HepG2 (cell line): ENCODE measurements around the gene DVL3. TPM values are rescaled to one million over a fixed set of nuclear protein-coding genes. Genes with fewer than 3 reads are reported as not detected.
A peak's percentile ranks its signal among the peaks of the same experiment; 100 is the strongest.

ENCODE experiments used
- HNF4G ChIP-seq, 2 experiments: sonication (generic) in 1 of 2; formaldehyde crosslinking in 1 of 2; IDR thresholded peaks; 2 replicates each; pipeline versions ENCODE4 v1.4.0 to v1.6.1; 2011 to 2020; ENCODE audit warnings: borderline replicate concordance in 2 of 2, low read depth in 2 of 2, mild to moderate bottlenecking in 2 of 2, low read length in 1 of 2, missing genetic modification reagents in 1 of 2, moderate library complexity in 1 of 2
- ZNF101 ChIP-seq: sonication (generic); formaldehyde crosslinking; IDR thresholded peaks from 2 replicates; pipeline ENCODE4 v1.4.0; 2020; ENCODE audit warnings: mild to moderate bottlenecking, low read depth, missing genetic modification reagents, borderline replicate concordance
- ZNF318 ChIP-seq: sonication (generic); formaldehyde crosslinking; IDR thresholded peaks from 2 replicates; pipeline ENCODE4 v1.4.0; 2020; ENCODE audit warnings: mild to moderate bottlenecking, missing genetic modification reagents
- polyA plus RNA-seq, 8 experiments: library from polyadenylated mRNA; depleted of rRNA in 3 of 8; stranded (reverse) in 7 of 8; unstranded in 1 of 8; fragments of >200 nt; fragmentation: Illumina TruSeq in 4 of 8; extraction: Trizol in 4 of 8; gene quantifications; 2 replicates each; pipeline versions ENCODE4 v1.2.1 to v1.2.3, GENCODE V29; 2011 to 2016; ENCODE audit warnings: low read depth in 4 of 8, missing spikeins in 1 of 8, mixed read lengths in 1 of 8; ENCODE audit not compliant: insufficient read depth in 1 of 8
- total RNA-seq, 5 experiments: library from RNA; depleted of rRNA; stranded (reverse); fragments of >200 nt; fragmentation: Illumina TruSeq; extraction: Trizol; gene quantifications; 2 replicates each; pipeline ENCODE4 v1.2.3, GENCODE V29; 2016; ENCODE audit warnings: low read depth in 1 of 5
- TF ChIP-seq, protein P1 (sequence below): sonication (generic); formaldehyde crosslinking; IDR thresholded peaks from 2 replicates; pipeline ENCODE4 v1.5.1; 2020; ENCODE audit warnings: missing genetic modification reagents, mild to moderate bottlenecking, borderline replicate concordance
- TF ChIP-seq, protein P2 (sequence below): sonication (generic); formaldehyde crosslinking; IDR thresholded peaks from 2 replicates; pipeline ENCODE4 v1.5.1; 2020; ENCODE audit warnings: mild to moderate bottlenecking, missing genetic modification reagents, borderline replicate concordance
- TF ChIP-seq, protein P3 (sequence below): sonication (generic); formaldehyde crosslinking; IDR thresholded peaks from 2 replicates; pipeline ENCODE4 v1.8.0; 2022; ENCODE audit warnings: low read depth, missing genetic modification reagents

DVL3 gene
- total and polyA plus RNA-seq, 2 of the 13 experiments (the other 11 are each of a cell fraction or from before 2014, with no cell fraction given), result 29.0 to 36.1 TPM

- 0 out of 2 replicates have a peak, but pooled peaks have one; percentile 24 for TF ChIP-seq ZNF318 (CRISPR knock-in tag)
- TF ChIP-seq, protein P1, sequence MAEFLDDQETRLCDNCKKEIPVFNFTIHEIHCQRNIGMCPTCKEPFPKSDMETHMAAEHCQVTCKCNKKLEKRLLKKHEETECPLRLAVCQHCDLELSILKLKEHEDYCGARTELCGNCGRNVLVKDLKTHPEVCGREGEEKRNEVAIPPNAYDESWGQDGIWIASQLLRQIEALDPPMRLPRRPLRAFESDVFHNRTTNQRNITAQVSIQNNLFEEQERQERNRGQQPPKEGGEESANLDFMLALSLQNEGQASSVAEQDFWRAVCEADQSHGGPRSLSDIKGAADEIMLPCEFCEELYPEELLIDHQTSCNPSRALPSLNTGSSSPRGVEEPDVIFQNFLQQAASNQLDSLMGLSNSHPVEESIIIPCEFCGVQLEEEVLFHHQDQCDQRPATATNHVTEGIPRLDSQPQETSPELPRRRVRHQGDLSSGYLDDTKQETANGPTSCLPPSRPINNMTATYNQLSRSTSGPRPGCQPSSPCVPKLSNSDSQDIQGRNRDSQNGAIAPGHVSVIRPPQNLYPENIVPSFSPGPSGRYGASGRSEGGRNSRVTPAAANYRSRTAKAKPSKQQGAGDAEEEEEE (CRISPR knock-in tag), result peak; percentile 66; the same call in 1 of the 2 replicates
- no peak for TF ChIP-seq ZNF101 (CRISPR knock-in tag)
- TF ChIP-seq HNF4G (IDR thresholded peaks at IDR 0.05; ENCODE audit: borderline replicate concordance, low read depth, low read length), result no peak
- no peak for TF ChIP-seq HNF4G (CRISPR knock-in tag; IDR thresholded peaks at IDR 0.05; ENCODE audit: borderline replicate concordance, low read depth)
- TF ChIP-seq, protein P2, sequence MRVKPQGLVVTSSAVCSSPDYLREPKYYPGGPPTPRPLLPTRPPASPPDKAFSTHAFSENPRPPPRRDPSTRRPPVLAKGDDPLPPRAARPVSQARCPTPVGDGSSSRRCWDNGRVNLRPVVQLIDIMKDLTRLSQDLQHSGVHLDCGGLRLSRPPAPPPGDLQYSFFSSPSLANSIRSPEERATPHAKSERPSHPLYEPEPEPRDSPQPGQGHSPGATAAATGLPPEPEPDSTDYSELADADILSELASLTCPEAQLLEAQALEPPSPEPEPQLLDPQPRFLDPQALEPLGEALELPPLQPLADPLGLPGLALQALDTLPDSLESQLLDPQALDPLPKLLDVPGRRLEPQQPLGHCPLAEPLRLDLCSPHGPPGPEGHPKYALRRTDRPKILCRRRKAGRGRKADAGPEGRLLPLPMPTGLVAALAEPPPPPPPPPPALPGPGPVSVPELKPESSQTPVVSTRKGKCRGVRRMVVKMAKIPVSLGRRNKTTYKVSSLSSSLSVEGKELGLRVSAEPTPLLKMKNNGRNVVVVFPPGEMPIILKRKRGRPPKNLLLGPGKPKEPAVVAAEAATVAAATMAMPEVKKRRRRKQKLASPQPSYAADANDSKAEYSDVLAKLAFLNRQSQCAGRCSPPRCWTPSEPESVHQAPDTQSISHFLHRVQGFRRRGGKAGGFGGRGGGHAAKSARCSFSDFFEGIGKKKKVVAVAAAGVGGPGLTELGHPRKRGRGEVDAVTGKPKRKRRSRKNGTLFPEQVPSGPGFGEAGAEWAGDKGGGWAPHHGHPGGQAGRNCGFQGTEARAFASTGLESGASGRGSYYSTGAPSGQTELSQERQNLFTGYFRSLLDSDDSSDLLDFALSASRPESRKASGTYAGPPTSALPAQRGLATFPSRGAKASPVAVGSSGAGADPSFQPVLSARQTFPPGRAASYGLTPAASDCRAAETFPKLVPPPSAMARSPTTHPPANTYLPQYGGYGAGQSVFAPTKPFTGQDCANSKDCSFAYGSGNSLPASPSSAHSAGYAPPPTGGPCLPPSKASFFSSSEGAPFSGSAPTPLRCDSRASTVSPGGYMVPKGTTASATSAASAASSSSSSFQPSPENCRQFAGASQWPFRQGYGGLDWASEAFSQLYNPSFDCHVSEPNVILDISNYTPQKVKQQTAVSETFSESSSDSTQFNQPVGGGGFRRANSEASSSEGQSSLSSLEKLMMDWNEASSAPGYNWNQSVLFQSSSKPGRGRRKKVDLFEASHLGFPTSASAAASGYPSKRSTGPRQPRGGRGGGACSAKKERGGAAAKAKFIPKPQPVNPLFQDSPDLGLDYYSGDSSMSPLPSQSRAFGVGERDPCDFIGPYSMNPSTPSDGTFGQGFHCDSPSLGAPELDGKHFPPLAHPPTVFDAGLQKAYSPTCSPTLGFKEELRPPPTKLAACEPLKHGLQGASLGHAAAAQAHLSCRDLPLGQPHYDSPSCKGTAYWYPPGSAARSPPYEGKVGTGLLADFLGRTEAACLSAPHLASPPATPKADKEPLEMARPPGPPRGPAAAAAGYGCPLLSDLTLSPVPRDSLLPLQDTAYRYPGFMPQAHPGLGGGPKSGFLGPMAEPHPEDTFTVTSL, result peak; percentile 57
- TF ChIP-seq, protein P3, sequence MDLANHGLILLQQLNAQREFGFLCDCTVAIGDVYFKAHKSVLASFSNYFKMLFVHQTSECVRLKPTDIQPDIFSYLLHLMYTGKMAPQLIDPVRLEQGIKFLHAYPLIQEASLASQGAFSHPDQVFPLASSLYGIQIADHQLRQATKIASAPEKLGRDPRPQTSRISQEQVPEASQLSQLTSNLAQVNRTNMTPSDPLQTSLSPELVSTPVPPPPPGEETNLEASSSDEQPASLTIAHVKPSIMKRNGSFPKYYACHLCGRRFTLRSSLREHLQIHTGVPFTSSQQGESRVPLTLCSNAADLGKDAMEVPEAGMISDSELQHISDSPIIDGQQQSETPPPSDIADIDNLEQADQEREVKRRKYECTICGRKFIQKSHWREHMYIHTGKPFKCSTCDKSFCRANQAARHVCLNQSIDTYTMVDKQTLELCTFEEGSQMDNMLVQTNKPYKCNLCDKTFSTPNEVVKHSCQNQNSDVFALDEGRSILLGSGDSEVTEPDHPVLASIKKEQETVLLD, result no peak
Observed at GRCh38 chr3:184133840-184134745, 21.1 kb upstream of the DVL3 start (continued).
